Measurements from ENCODE around the gene SLC12A5.

Gene SLC12A5

DNA sequence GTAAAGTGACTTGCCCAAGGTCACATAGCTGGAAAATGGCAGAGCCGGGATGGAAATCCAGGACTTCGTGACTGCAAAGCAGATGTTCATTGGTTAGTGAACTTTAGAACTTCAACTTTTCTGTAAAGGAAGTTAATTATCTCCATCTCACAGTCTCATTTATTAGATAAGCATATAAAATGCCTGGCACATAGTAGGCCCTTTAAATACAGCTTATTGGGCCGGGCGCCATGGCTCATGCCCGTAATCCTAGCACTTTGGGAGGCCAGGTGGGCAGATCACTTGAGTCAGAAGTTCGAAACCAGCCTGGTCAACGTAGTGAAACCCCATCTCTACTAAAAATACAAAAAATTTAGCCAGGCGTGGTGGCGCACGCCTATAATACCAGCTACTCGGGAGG, 22.1 kb upstream of the SLC12A5 start:
- DNase-seq = no peak

DNA sequence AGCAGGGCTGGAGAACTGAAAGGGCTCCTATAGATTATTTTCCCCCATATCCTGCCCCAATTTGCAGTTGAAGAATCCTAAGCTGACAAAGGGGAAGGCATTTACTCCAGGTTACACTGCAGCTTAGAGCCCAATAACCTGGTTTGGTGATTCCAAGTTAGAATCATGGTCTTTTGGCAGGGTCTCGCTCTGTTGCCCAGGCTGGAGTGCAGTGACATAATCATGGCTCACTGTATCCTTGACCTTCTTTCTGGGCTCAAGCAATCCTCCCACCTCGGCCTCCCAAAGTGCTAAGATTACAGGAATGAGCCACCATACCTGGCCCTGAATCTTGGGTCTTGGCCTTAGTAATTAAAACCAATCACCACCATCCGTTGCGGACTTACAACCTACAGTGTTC, 21.3 kb upstream of the SLC12A5 start:
- no peak for DNase-seq

DNA sequence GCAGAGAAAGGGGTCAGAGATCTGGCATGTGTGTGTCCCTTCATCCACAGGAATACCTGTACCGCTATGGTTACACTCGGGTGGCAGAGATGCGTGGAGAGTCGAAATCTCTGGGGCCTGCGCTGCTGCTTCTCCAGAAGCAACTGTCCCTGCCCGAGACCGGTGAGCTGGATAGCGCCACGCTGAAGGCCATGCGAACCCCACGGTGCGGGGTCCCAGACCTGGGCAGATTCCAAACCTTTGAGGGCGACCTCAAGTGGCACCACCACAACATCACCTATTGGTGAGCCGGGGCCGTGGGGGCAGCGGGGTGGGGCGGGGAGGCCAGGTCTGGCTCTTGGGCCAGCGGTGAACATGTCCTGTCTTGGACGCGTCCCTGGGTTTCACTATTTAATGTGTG, 19.2 kb upstream of the SLC12A5 start:
- no peak for DNase-seq

DNA sequence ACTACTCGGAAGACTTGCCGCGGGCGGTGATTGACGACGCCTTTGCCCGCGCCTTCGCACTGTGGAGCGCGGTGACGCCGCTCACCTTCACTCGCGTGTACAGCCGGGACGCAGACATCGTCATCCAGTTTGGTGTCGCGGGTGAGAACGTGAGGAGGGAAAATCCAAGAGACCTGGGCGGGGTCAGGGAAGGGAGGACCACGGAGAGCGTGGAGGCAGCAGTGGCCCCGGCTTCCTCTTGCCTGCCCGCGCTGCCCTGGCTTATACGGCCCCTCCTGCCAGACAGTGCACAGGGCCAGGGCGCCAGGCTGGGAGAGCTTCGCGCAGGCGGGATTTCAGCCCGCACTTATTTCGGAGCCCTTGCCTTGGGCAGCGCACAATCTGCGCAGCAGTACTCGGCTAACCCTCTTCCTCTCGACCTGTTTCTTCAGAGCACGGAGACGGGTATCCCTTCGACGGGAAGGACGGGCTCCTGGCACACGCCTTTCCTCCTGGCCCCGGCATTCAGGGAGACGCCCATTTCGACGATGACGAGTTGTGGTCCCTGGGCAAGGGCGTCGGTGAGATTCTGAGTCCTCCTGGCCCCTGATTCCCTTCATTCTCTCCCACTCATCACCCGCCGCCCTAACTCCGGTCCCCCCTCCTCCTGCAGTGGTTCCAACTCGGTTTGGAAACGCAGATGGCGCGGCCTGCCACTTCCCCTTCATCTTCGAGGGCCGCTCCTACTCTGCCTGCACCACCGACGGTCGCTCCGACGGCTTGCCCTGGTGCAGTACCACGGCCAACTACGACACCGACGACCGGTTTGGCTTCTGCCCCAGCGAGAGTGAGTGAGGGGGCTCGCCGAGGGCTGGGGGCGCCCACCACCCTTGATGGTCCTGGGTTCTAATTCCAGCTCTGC, 18.3 kb upstream of the SLC12A5 start:
- peak; percentile 26 for DNase-seq

GRCh38 chr20:46011631-46012482, 17.2 kb upstream of the SLC12A5 start:
- no peak for DNase-seq

DNA sequence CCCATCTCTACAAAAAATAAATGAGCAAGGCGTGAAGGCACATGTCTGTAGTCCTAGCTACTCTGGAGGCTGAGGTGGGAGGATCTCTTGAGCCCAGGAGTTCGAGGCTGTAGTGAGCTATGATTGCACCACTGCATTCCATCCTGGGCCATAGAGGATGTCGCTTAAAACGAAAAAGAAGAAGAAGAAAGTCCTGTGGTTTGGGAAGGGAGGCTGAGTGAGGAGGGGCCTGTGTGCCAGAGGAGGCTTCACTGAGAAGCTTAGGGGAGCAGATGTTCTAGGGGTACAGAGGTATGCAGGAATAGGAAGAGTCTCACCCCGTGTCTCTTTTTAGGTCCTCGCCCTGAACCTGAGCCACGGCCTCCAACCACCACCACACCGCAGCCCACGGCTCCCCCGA, 16.1 kb upstream of the SLC12A5 start:
- no peak for DNase-seq

DNA sequence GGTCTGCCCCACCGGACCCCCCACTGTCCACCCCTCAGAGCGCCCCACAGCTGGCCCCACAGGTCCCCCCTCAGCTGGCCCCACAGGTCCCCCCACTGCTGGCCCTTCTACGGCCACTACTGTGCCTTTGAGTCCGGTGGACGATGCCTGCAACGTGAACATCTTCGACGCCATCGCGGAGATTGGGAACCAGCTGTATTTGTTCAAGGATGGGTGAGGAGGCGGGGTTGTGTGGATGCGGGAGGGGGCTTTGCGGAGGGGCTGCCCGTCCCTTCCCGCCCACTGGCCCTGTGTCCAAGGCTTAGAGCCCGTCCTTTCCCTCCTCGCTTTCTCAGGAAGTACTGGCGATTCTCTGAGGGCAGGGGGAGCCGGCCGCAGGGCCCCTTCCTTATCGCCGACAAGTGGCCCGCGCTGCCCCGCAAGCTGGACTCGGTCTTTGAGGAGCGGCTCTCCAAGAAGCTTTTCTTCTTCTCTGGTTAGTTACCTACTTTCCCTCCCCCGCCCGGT, 15.6 kb upstream of the SLC12A5 start:
- DNase-seq = no peak

DNA sequence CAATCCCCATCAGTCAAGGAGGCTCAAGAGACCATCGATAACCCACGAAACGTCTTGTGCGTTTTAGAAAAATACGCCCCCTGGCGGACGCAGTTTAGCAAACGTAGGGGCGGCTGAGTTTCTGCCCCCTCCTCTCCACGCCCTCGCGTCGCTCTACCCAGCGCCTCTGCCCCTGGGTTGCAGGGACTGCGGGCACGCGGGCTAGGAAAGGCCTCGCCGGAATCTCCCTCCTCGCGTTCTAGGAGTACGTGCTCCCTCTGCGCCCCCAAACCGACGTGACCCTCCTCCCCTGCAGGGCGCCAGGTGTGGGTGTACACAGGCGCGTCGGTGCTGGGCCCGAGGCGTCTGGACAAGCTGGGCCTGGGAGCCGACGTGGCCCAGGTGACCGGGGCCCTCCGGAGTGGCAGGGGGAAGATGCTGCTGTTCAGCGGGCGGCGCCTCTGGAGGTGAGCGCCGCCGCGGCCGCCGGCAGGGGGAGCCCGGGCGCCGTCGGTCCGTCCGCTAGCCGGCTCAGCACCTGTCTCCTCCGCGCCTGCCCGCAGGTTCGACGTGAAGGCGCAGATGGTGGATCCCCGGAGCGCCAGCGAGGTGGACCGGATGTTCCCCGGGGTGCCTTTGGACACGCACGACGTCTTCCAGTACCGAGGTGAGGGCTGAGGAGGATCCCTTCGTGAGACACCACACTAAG, 15.0 kb upstream of the SLC12A5 start:
- peak; percentile 91 for DNase-seq

DNA sequence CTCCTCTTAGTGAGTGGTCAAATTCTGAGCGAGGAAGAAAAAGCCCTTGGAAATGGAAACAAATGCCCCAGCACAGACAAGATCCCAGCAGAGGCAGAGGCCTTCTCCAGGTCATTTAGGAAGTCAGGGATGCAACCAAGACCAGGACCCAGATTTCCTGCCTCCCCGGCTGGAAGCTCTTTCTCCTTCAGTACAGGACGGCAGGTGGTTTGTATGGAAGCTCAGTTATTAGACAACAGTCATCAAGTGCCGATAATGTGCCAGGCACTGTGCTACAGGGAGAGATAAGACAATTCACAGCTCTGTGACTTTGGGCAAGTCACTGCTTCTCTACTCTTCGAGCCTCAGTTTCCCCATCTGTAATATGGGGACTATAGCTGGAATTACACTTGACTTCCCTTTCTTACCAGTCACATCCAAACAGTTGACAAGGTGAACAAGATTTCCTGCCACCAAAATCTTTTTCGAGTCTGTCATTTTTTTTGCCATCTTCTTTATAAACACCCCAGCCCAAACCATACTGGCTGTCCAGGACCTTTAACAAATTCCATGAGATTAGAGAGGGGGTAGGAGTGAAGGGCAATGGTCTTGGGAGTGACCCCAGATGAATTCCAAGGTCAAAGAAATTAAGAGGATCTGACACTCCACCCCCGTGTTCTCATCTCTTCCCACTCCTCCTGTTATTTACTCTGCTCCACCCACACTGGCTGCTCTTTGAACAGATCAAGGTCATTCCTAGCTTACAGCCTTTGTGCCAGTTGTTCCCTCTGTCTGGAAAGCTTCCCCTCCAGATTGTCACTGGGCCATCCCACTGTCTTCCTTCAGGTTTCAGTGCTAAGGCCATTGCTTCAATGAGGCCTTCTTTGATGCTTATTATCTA, 14.3 kb upstream of the SLC12A5 start:
- DNase-seq = no peak

GRCh38 chr20:46017272-46017671, 11.7 kb upstream of the SLC12A5 start:
- no peak for DNase-seq

GRCh38 chr20:46018112-46018511, 10.9 kb upstream of the SLC12A5 start:
- no peak for DNase-seq

- DNase-seq = no peak
Observed at GRCh38 chr20:46018611-46019010, 10.4 kb upstream of the SLC12A5 start.

- DNase-seq = no peak
Observed at GRCh38 chr20:46020555-46020954, 8.5 kb upstream of the SLC12A5 start.

DNA sequence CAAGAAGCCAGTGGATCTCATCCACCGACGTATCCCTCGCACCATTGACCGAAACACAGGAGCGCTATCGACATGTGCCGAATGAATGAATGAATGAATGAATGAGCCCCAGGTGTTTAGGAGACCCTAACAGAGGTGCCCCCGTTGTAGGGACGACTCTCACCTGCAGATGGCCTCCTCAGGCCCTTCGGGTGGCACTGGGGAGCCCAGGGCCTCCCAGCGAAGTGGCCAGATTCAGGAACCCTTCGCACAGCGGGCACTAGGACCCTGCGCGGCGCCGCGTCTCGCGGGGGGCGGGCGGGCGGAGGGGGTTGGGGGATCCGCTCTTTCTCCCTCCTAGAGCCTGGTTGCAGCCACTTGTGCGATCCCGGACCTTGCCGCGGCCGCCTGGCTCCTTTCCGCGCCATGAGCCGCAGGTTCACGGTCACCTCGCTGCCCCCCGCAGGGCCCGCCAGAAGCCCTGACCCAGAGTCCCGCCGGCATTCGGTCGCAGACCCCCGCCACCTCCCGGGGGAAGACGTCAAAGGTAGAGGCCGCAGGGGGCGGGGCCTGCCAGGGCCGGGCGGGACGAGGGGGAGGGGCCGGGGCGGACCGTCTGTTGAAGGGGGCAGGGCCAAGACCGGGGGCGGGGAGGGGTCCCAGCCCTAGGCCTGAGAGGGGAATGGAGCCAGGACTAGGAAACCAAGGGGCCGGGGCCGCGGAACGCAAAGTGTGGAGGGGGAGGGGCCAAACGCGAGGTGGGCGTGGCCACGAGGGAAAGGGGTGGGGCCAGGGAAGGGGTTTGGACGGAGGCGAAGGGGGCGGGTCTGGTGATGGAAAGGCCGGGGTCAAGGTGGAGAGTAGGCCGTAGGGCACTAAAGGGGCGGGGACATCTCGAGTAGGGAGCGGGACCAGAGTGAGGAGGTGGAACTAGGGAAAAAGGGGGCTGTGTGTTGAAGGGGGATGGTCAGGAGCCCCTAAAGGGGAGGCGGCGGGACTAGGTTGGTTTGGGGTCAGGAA, 7.4 kb upstream of the SLC12A5 start:
- peak; percentile 89 for DNase-seq

DNA sequence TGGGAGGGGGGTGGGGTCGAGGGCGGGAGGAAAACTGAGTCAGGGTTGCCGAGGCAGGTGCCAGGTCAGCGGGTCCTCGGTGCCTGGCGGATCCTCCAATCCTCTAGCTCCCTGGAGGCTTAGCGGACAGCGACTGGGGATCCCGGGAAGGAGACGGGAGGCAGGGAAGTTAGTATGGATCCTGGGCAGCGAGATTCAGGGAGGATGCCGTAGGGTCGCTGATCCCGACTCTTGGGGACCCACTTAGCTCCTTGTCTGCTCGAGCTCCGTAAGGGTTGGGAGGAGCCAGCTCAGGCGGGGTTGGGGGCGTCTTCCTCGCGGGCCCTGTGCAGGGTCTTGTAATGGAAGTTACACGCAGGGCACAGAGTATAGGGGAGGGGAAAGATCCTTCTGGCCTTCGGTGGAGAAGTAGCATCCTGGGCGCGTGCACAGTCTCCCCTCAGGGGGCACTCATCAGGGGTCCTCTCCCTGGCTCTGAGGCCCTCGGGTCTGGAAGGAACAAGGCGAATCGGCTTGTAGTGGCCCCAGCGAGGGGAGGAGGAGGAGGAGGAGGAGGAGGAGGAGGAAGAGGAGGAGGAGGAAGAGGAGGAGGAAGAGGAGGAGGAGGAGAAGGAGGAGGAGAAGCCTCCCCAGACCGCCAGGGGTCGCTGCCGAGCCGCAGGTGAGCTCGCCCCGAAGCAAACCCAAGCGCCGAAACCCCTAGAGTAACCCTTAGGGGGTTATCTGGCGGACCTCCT, 6.4 kb upstream of the SLC12A5 start:
- DNase-seq = peak; percentile 56

- DNase-seq = no peak
Observed at GRCh38 chr20:46023148-46023484, 5.9 kb upstream of the SLC12A5 start.

GRCh38 chr20:46023999-46024398, 5.0 kb upstream of the SLC12A5 start:
- DNase-seq = no peak

- DNase-seq = no peak
Observed at GRCh38 chr20:46025376-46025783, 3.6 kb upstream of the SLC12A5 start.

GRCh38 chr20:46027245-46027853, 1.7 kb upstream of the SLC12A5 start:
- no peak for DNase-seq

- DNase-seq = no peak
Observed at GRCh38 chr20:46028110-46028509, 905 bp upstream of the SLC12A5 start.

Data from NCI-H1105 (cell line).